ENCODE measurements around the gene TSPAN32.

Gene TSPAN32

GRCh38 chr11:2310073-2310785 lies 8.4 kb downstream of the TSPAN32 start:
- no peak for TF ChIP-seq OSR1 (CRISPR knock-in tag; IDR thresholded peaks at IDR 0.05)
- no peak for TF ChIP-seq CREB5 (CRISPR knock-in tag; IDR thresholded peaks at IDR 0.05; ENCODE audit: low read depth)
- TF ChIP-seq GLIS3 (CRISPR knock-in tag; IDR thresholded peaks at IDR 0.05): no peak
- TF ChIP-seq ZNF70 (CRISPR knock-in tag; IDR thresholded peaks at IDR 0.05): no peak
- TF ChIP-seq, protein P1, sequence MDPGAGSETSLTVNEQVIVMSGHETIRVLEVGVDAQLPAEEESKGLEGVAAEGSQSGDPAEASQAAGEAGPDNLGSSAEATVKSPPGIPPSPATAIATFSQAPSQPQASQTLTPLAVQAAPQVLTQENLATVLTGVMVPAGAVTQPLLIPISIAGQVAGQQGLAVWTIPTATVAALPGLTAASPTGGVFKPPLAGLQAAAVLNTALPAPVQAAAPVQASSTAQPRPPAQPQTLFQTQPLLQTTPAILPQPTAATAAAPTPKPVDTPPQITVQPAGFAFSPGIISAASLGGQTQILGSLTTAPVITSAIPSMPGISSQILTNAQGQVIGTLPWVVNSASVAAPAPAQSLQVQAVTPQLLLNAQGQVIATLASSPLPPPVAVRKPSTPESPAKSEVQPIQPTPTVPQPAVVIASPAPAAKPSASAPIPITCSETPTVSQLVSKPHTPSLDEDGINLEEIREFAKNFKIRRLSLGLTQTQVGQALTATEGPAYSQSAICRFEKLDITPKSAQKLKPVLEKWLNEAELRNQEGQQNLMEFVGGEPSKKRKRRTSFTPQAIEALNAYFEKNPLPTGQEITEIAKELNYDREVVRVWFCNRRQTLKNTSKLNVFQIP (CRISPR knock-in tag; IDR thresholded peaks at IDR 0.05; ENCODE audit: borderline replicate concordance, low read depth): no peak
- TF ChIP-seq ZFP3 (CRISPR knock-in tag; IDR thresholded peaks at IDR 0.05): no peak
- TF ChIP-seq TCF4 (CRISPR knock-in tag; IDR thresholded peaks at IDR 0.05; ENCODE audit: borderline replicate concordance): no peak
- no peak for TF ChIP-seq TOX (CRISPR knock-in tag; IDR thresholded peaks at IDR 0.05; ENCODE audit: borderline replicate concordance)
- TF ChIP-seq RARB (CRISPR knock-in tag; IDR thresholded peaks at IDR 0.05): no peak
- no peak for TF ChIP-seq ISL1 (CRISPR knock-in tag; IDR thresholded peaks at IDR 0.05)
- no peak for TF ChIP-seq ZC3H10 (CRISPR knock-in tag; IDR thresholded peaks at IDR 0.05)
- TF ChIP-seq CSDC2 (CRISPR knock-in tag; IDR thresholded peaks at IDR 0.05): no peak
- no peak for TF ChIP-seq CSRNP3 (CRISPR knock-in tag; IDR thresholded peaks at IDR 0.05)
- TF ChIP-seq SNAI2 (CRISPR knock-in tag; IDR thresholded peaks at IDR 0.05): no peak
- TF ChIP-seq, protein P2, sequence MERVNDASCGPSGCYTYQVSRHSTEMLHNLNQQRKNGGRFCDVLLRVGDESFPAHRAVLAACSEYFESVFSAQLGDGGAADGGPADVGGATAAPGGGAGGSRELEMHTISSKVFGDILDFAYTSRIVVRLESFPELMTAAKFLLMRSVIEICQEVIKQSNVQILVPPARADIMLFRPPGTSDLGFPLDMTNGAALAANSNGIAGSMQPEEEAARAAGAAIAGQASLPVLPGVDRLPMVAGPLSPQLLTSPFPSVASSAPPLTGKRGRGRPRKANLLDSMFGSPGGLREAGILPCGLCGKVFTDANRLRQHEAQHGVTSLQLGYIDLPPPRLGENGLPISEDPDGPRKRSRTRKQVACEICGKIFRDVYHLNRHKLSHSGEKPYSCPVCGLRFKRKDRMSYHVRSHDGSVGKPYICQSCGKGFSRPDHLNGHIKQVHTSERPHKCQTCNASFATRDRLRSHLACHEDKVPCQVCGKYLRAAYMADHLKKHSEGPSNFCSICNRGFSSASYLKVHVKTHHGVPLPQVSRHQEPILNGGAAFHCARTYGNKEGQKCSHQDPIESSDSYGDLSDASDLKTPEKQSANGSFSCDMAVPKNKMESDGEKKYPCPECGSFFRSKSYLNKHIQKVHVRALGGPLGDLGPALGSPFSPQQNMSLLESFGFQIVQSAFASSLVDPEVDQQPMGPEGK (CRISPR knock-in tag; IDR thresholded peaks at IDR 0.05; ENCODE audit: borderline replicate concordance): no peak
- TF ChIP-seq, protein P3, sequence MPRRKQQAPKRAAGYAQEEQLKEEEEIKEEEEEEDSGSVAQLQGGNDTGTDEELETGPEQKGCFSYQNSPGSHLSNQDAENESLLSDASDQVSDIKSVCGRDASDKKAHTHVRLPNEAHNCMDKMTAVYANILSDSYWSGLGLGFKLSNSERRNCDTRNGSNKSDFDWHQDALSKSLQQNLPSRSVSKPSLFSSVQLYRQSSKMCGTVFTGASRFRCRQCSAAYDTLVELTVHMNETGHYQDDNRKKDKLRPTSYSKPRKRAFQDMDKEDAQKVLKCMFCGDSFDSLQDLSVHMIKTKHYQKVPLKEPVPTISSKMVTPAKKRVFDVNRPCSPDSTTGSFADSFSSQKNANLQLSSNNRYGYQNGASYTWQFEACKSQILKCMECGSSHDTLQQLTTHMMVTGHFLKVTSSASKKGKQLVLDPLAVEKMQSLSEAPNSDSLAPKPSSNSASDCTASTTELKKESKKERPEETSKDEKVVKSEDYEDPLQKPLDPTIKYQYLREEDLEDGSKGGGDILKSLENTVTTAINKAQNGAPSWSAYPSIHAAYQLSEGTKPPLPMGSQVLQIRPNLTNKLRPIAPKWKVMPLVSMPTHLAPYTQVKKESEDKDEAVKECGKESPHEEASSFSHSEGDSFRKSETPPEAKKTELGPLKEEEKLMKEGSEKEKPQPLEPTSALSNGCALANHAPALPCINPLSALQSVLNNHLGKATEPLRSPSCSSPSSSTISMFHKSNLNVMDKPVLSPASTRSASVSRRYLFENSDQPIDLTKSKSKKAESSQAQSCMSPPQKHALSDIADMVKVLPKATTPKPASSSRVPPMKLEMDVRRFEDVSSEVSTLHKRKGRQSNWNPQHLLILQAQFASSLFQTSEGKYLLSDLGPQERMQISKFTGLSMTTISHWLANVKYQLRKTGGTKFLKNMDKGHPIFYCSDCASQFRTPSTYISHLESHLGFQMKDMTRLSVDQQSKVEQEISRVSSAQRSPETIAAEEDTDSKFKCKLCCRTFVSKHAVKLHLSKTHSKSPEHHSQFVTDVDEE (CRISPR knock-in tag; IDR thresholded peaks at IDR 0.05): no peak
- ATAC-seq: no peak

DNA sequence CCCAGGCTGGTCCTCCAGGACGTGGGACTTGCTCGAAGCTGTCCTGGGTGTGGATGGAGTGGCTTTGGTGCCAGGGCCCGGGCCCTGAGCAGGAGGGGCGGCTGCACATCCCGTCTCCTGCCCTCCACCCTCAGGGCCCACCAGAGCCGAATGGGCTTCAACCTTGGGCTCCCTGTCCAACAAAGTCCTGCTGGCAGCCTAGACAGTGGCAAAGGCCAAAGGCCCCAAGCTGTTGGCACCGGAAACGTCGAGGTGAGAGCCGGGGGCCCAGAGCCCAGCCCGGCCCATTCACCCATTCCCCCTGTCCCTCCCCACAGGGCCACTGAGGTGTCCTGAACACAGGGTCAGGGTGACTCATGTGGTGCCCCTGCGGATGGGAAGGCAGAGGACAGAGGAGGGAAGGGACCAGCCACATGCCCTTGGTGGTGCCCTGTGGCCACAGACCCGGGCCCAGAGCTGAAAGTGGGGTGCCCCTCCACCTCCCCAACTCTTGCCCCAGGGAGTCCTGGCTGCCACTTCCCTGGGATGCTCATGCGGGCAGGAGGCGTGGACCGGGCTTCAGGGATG lies 9.1 kb downstream of the TSPAN32 start:
- no peak for TF ChIP-seq PPARA (CRISPR knock-in tag; IDR thresholded peaks at IDR 0.05; ENCODE audit: borderline replicate concordance)
- TF ChIP-seq GLIS3 (CRISPR knock-in tag; IDR thresholded peaks at IDR 0.05): no peak
- no peak for ATAC-seq

- ATAC-seq: peak; percentile 15
- no peak for TF ChIP-seq BACH2 (CRISPR knock-in tag; IDR thresholded peaks at IDR 0.05; ENCODE audit: borderline replicate concordance)
- TF ChIP-seq SNAI2 (CRISPR knock-in tag; IDR thresholded peaks at IDR 0.05): no peak
- TF ChIP-seq, protein P1 (CRISPR knock-in tag; IDR thresholded peaks at IDR 0.05; ENCODE audit: borderline replicate concordance, low read depth): no peak
- TF ChIP-seq ARNTL (CRISPR knock-in tag; IDR thresholded peaks at IDR 0.05; ENCODE audit: borderline replicate concordance, low read depth): no peak
- TF ChIP-seq, protein P2 (CRISPR knock-in tag; IDR thresholded peaks at IDR 0.05; ENCODE audit: borderline replicate concordance): no peak
- no peak for TF ChIP-seq TCF4 (CRISPR knock-in tag; IDR thresholded peaks at IDR 0.05; ENCODE audit: borderline replicate concordance)
- no peak for TF ChIP-seq ZNF8 (CRISPR knock-in tag; IDR thresholded peaks at IDR 0.05)
- no peak for TF ChIP-seq GLIS3 (CRISPR knock-in tag; IDR thresholded peaks at IDR 0.05)
- TF ChIP-seq PPARA (CRISPR knock-in tag; IDR thresholded peaks at IDR 0.05; ENCODE audit: borderline replicate concordance): no peak
Observed at GRCh38 chr11:2311353-2312133, 9.7 kb downstream of the TSPAN32 start.

Data from SK-N-SH treated with all-trans-retinoic acid at 6 μM for 48 hours (cell line).